Stimulated activated effector memory CD8-positive, alpha-beta T cell treated with anti-CD3 and anti-CD28 coated beads, Interleukin-12 subunit alpha, Interleukin-12 subunit beta, amount 100 ng/mL, for 72 hours (primary cell): ENCODE results near the gene PCED1A.

ENCODE experiments used
- ATAC-seq: fragments of 150-1000 bp; cut with Tn5 transposase; 2 replicates; pipeline ENCODE4 v1.10.0; 2021
- DNase-seq, 2 donors: peaks; one replicate each; pipeline ENCODE4 v3.0.0; 2021 to 2022; ENCODE audit warnings: low spot score in 2 of 2
- H3K27ac Mint-ChIP-seq: one replicate; pipeline ENCODE4 v1.8.0; 2022; ENCODE audit warnings: mild to moderate bottlenecking, mixed read lengths
- H3K36me3 Mint-ChIP-seq: one replicate; pipeline ENCODE4 v1.8.0; 2022; ENCODE audit warnings: mild to moderate bottlenecking, mixed read lengths
- H3K4me1 Mint-ChIP-seq: one replicate; pipeline ENCODE4 v1.8.0; 2022; ENCODE audit warnings: mixed read lengths
- H3K4me3 Mint-ChIP-seq: one replicate; pipeline ENCODE4 v1.8.0; 2022; ENCODE audit warnings: mild to moderate bottlenecking, mixed read lengths
- H3K9me3 Mint-ChIP-seq: one replicate; pipeline ENCODE4 v1.8.0; 2022; ENCODE audit warnings: mixed read lengths

Gene PCED1A

DNA sequence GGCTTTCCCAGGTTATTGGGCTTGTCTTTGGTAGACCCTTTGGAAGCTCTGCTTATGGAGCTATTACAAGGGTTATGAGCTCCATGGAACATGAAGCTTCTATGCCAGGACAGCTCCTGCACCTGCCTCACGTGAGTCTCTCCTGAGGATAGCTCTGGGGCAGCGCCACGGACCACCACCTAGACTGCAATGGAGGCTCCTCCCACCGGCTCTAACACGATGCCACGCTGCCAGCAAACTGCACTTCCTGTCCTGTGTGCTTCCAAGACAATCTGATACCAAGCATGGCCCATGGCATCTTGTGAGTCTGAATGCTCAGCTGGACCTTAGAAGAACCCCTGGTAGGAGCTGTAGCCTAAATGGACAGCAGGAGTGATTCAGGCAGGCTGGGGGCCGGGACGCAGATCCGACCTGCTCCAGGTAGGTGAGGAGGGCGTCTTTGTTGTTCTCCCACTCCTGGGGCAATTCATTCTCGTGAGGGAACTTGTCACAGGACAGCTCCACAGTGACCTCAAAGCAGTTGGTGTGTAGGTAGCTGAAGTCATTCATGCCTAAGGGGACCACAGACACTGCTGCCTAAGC is 45.5 kb downstream of the PCED1A start:
- H3K4me3 Mint-ChIP-seq, result no peak overlapping the region
- no peaks in the 10 kb centered on the region for H3K9me3 Mint-ChIP-seq
- ATAC-seq (no peak), DNase-seq (no peak)
- H3K27ac Mint-ChIP-seq, result no peak overlapping the region
- peaks cover 4% of the 10 kb centered on the region for H3K36me3 Mint-ChIP-seq
- H3K4me1 Mint-ChIP-seq, result peaks cover 9% of the 10 kb centered on the region

DNA sequence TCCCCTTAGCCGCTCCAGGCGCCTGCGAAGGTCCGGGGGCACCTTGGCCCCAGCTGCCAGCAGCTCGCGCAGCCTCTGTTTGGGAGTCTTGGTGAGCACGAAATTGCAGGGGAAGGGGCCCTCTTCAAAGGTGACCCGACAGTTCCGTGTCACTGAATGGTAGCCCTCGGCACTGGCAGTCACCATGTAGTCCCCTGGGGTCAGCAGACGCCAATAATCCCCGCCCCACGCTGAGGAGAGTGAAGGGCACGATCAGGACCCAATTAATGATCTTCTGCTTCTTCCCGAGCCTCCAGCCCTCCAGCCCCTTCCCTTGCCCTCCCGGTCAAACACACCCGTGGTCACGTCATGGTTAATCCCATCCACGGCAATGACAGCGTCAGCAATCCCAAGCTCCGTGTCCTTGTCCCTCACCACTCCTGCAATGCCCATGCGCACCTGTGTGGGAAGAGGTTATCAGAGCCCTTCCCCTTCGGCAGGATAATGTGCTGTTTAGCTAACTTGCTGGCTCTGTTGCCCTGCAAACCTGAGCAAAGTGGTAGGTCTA is 46.2 kb downstream of the PCED1A start:
- Mint-ChIP-seq H3K4me1 (peaks cover 2% of the 10 kb centered on the region), H3K27ac (no peak overlapping the region), H3K9me3 (no peaks in the 10 kb centered on the region), H3K4me3 (no peak overlapping the region), H3K36me3 (no peaks in the 10 kb centered on the region)
- DNase-seq (no peak), ATAC-seq (no peak)

DNA sequence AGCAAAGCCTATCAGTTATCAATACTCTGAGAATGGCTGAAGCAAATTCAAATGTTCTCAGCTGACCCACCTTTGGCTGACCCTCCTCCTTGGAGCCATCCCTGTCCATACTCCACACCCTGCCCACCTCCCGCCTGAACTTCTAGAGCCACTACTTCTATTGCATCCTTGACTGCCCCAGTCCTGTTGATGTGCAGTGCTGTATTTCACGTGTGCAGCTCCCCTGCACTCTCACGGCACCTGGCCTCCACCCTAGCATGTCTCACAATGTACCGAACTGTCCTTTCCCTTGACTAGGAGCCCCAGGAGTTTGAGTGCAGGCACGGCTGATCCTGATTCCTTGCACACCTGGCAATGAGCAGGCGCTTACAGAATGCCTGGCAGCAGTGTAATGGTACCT is 47.0 kb downstream of the PCED1A start:
- Mint-ChIP-seq H3K27ac (no peak overlapping the region), H3K4me3 (no peak overlapping the region), H3K4me1 (no peaks in the 10 kb centered on the region), H3K9me3 (no peaks in the 10 kb centered on the region), H3K36me3 (no peaks in the 10 kb centered on the region)
- no peak for DNase-seq
- no peak for ATAC-seq
